Measurements from ENCODE around the gene UGT3A1. TPM values are rescaled to one million over a fixed set of nuclear protein-coding genes. Genes with fewer than 3 reads are reported as not detected.

UGT3A1 gene
- total and polyA plus RNA-seq, 2 donors (not counting 1 experiment from before 2014, with no cell fraction given), result not detected

GRCh38 chr5:35924122-35924949 is 66.9 kb downstream of the UGT3A1 start:
- no peak overlapping the region for H2AFZ ChIP-seq (ENCODE audit: low read length)
- H3K4me2 ChIP-seq (ENCODE audit: extremely low read depth, insufficient read depth, low read length), result peak overlapping the region; percentile 46
- peak overlapping the region in 2 of 4 experiments; percentile 19 to 29 for H3K4me3 ChIP-seq (replicated peaks in 1 of 4; ENCODE audit: control extremely low read depth in 1 of 4, insufficient read depth in 1 of 4, low read depth in 3 of 4, low read length in 4 of 4)
- TF ChIP-seq CTCF (conservative IDR thresholded peaks at IDR 0.05 in 1 of 2, IDR thresholded peaks at IDR 0.05 in 1 of 2; ENCODE audit: low read depth in 1 of 2, low read length in 2 of 2), result no peak
- no peak for TF ChIP-seq EZH2 (IDR thresholded peaks at IDR 0.05; ENCODE audit: low read length, missing control alignments)
- peak; percentile 47 to 90 for DNase-seq (ENCODE audit: low read depth in 2 of 2)
- no peaks in the 10 kb centered on the region for H4K20me1 ChIP-seq (ENCODE audit: control insufficient read depth, extremely low read depth, insufficient read depth, low read length)
- H3K36me3 ChIP-seq (ENCODE audit: control insufficient read depth, insufficient read depth, low read length), result no peaks in the 10 kb centered on the region
- H3K79me2 ChIP-seq (ENCODE audit: control insufficient read depth, insufficient read depth, low read length), result no peaks in the 10 kb centered on the region
- peaks cover 12% of the 10 kb centered on the region for H3K4me1 ChIP-seq (ENCODE audit: control insufficient read depth, extremely low read depth, insufficient read depth, low read length)
- no peaks in the 10 kb centered on the region for H3K27me3 ChIP-seq (ENCODE audit: control insufficient read depth, insufficient read depth, low read length)
- no peaks in the 10 kb centered on the region for H3K9me3 ChIP-seq (ENCODE audit: control insufficient read depth, insufficient read depth, low read depth, low read length)
- no peak overlapping the region for H3K9ac ChIP-seq (ENCODE audit: insufficient read depth, low read length)
- H3K27ac ChIP-seq (ENCODE audit: insufficient read depth, low read length), result peak overlapping the region; percentile 34

- no peaks in the 10 kb centered on the region for H3K27me3 ChIP-seq (ENCODE audit: control insufficient read depth, insufficient read depth, low read length)
- TF ChIP-seq EZH2 (IDR thresholded peaks at IDR 0.05; ENCODE audit: low read length, missing control alignments), result no peak
- TF ChIP-seq CTCF (conservative IDR thresholded peaks at IDR 0.05 in 1 of 2, IDR thresholded peaks at IDR 0.05 in 1 of 2; ENCODE audit: low read depth in 1 of 2, low read length in 2 of 2), result no peak
These were observed 68.7 kb downstream of the UGT3A1 start for GRCh38 chr5:35922468-35922867.

GRCh38 chr5:35921930-35922329 is 69.3 kb downstream of the UGT3A1 start:
- Histone ChIP-seq H3K79me2 (ENCODE audit: control insufficient read depth, insufficient read depth, low read length) (no peaks in the 10 kb centered on the region), H3K27ac (ENCODE audit: insufficient read depth, low read length) (no peak overlapping the region), H3K4me1 (ENCODE audit: control insufficient read depth, extremely low read depth, insufficient read depth, low read length) (peaks cover 12% of the 10 kb centered on the region), H4K20me1 (ENCODE audit: control insufficient read depth, extremely low read depth, insufficient read depth, low read length) (no peaks in the 10 kb centered on the region), H3K27me3 (ENCODE audit: control insufficient read depth, insufficient read depth, low read length) (no peaks in the 10 kb centered on the region), H2AFZ (ENCODE audit: low read length) (no peak overlapping the region), H3K4me3 (replicated peaks in 1 of 4; ENCODE audit: control extremely low read depth in 1 of 4, insufficient read depth in 1 of 4, low read depth in 3 of 4, low read length in 4 of 4) (no peak overlapping the region), H3K9me3 (ENCODE audit: control insufficient read depth, insufficient read depth, low read depth, low read length) (no peaks in the 10 kb centered on the region), H3K9ac (ENCODE audit: insufficient read depth, low read length) (no peak overlapping the region), H3K36me3 (ENCODE audit: control insufficient read depth, insufficient read depth, low read length) (no peaks in the 10 kb centered on the region), H3K4me2 (ENCODE audit: extremely low read depth, insufficient read depth, low read length) (no peak overlapping the region)
- TF ChIP-seq CTCF (conservative IDR thresholded peaks at IDR 0.05 in 1 of 2, IDR thresholded peaks at IDR 0.05 in 1 of 2; ENCODE audit: low read depth in 1 of 2, low read length in 2 of 2), result no peak
- no peak for TF ChIP-seq EZH2 (IDR thresholded peaks at IDR 0.05; ENCODE audit: low read length, missing control alignments)
- DNase-seq (ENCODE audit: low read depth in 2 of 2), result no peak

More at GRCh38 chr5:35922468-35922867, 68.7 kb downstream of the UGT3A1 start:
- no peaks in the 10 kb centered on the region for H3K36me3 ChIP-seq (ENCODE audit: control insufficient read depth, insufficient read depth, low read length)
- H3K9ac ChIP-seq (ENCODE audit: insufficient read depth, low read length), result no peak overlapping the region
- DNase-seq (ENCODE audit: low read depth in 2 of 2), result no peak
- H4K20me1 ChIP-seq (ENCODE audit: control insufficient read depth, extremely low read depth, insufficient read depth, low read length), result no peaks in the 10 kb centered on the region
- no peak overlapping the region for H3K4me3 ChIP-seq (replicated peaks in 1 of 4; ENCODE audit: control extremely low read depth in 1 of 4, insufficient read depth in 1 of 4, low read depth in 3 of 4, low read length in 4 of 4)
- peaks cover 12% of the 10 kb centered on the region for H3K4me1 ChIP-seq (ENCODE audit: control insufficient read depth, extremely low read depth, insufficient read depth, low read length)
- H2AFZ ChIP-seq (ENCODE audit: low read length), result no peak overlapping the region
- H3K4me2 ChIP-seq (ENCODE audit: extremely low read depth, insufficient read depth, low read length), result no peak overlapping the region
- H3K9me3 ChIP-seq (ENCODE audit: control insufficient read depth, insufficient read depth, low read depth, low read length), result no peaks in the 10 kb centered on the region
- H3K27ac ChIP-seq (ENCODE audit: insufficient read depth, low read length), result no peak overlapping the region
- H3K79me2 ChIP-seq (ENCODE audit: control insufficient read depth, insufficient read depth, low read length), result no peaks in the 10 kb centered on the region
